Pons (tissue), 1 donor: ENCODE data around the gene LTC4S.
"Not testable (repeated sequence)": the region's sequence is repeated elsewhere in the genome, so short reads cannot be mapped to it uniquely, and the experiment has no call there.

Experiments used
- DNase-seq: peaks from one replicate; pipeline ENCODE4 v3.0.0-alpha.2; 2016; ENCODE audit warnings: low spot score

The LTC4S gene

GRCh38 chr5:179827680-179828079 is 33.9 kb downstream of the LTC4S start:
- DNase-seq, result no peak

- no peak for DNase-seq
Measured at GRCh38 chr5:179828756-179829421, 35.1 kb downstream of the LTC4S start.

- no peak for DNase-seq
Measured at GRCh38 chr5:179829732-179830435, 36.1 kb downstream of the LTC4S start.

- no peak for DNase-seq
Measured at GRCh38 chr5:179830818-179831468, 37.2 kb downstream of the LTC4S start.

GRCh38 chr5:179832039-179832745 is 38.4 kb downstream of the LTC4S start:
- no peak for DNase-seq

- no peak for DNase-seq
Measured at GRCh38 chr5:179833056-179833708, 39.4 kb downstream of the LTC4S start.

GRCh38 chr5:179833709-179834070 is 39.9 kb downstream of the LTC4S start:
- DNase-seq, result no peak

GRCh38 chr5:179834120-179834519 is 40.3 kb downstream of the LTC4S start:
- DNase-seq, result no peak

- DNase-seq, result not testable (repeated sequence)
Measured at GRCh38 chr5:179834871-179835270, 41.1 kb downstream of the LTC4S start.

GRCh38 chr5:179836225-179837019 is 42.6 kb downstream of the LTC4S start:
- no peak for DNase-seq

GRCh38 chr5:179837076-179838011 is 43.6 kb downstream of the LTC4S start:
- DNase-seq, result no peak

GRCh38 chr5:179839328-179840256 is 45.8 kb downstream of the LTC4S start:
- no peak for DNase-seq

GRCh38 chr5:179840321-179840720 is 46.5 kb downstream of the LTC4S start:
- DNase-seq, result no peak

GRCh38 chr5:179840766-179841165 is 47.0 kb downstream of the LTC4S start:
- DNase-seq, result no peak

- DNase-seq, result no peak
Measured at GRCh38 chr5:179841621-179842020, 47.8 kb downstream of the LTC4S start.
